C1 segment of cervical spinal cord (tissue), 14 donors: Measurements from ENCODE around the gene TP53INP2.
"Not testable (repeated sequence)": the region's sequence is repeated elsewhere in the genome, so short reads cannot be mapped to it uniquely, and the experiment has no call there.

ENCODE experiments used
- DNase-seq, 14 donors: peaks; one replicate each; lab custom pipeline; 2025; lab: John Stamatoyannopoulos, UW

The TP53INP2 gene

DNA sequence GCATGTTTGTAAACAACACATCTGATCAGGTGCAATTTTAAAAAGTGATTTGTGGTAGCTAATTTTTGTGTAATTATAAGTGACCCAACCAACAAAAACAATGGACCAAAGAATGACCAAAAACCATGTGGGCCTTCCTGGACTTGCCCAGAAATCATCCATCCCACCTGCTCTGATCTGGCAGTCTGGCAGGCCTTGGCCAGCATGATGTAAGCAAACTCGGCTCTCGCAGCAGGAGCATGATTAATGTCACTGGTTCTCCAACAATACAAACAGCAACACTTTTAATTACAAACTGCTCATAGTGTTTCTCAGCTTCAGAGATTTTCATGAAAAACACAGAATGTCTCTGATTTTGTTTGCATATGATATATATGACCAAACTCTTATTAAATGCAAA lies 16.1 kb downstream of the TP53INP2 start:
- peak in 3 of 14 donors; percentile 5 to 83 (median 47) for DNase-seq

DNA sequence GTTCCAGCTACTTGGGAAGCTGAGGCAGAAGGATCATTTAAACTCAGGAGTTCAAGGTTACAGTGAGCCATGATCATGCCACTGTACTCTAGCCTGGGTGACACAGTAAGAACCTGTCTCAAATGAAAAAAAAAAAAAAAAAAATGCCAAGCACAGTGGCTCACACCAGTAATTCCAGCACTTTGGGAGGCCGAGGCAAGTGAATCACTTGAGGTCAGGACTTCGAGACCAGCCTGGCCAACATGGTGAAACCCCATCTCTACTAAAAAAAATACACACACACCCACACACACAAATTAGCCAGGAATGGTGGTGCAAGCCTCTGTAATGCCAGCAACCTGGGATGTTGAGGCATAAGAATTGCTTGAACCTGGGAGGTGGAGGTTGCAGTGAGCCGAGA lies 18.4 kb downstream of the TP53INP2 start:
- not testable (repeated sequence) for DNase-seq

DNA sequence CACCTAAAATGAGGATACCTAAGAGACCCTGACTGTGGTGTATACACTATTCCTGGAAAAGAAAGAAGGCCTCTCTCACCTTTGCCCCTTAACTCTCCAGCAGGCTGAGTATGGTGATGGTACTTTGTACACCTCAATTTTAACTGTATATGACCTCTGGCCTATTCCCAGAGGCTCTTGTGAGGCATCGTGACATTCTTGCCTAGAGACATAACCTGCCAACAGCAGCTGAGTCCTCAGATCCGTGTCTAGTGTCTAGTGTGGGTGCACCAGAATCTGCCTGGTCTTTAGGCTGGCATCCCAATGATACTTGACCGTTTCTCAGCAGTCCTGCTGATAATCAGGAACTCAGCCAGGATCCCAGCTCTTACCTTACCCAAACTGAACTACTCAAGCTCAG lies 20.0 kb downstream of the TP53INP2 start:
- DNase-seq = no peak

DNA sequence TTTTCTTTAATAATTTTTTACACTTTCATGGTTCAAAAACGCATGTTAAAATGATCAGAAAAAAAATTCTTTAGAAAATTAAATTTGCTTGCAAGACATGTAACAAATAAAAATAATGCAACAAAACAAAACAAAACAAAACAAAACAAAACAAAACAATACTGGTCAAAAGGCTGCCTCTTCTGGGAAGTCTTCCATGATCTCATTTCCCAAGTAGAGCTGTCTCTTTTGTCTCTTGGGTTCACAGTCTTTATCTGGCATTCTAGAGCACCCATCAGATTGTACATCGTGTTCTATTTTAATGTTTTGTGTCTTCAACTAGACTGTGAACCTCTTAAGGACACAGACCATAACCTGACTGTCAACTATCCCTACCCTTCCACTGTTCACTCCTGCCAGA lies 25.3 kb downstream of the TP53INP2 start:
- DNase-seq = no peak

DNA sequence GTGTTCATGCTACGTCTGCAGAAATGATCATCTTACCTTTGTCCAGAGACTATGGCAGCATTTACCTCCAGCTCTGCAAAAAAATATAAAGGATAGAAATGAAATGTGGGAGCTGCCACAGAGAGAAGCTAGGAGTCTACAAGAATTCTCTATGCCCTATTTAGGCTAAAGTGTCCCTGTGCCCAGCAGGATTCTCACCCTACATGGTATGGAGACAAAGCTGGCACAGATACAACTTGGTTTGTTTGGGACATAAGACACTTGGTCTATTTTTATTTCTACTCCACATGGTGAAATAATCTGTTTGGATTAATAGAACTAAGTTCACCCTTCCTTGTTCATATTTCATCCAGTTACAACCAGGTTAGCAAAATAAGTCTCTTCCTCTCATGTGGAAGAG lies 28.4 kb downstream of the TP53INP2 start:
- DNase-seq = no peak

DNA sequence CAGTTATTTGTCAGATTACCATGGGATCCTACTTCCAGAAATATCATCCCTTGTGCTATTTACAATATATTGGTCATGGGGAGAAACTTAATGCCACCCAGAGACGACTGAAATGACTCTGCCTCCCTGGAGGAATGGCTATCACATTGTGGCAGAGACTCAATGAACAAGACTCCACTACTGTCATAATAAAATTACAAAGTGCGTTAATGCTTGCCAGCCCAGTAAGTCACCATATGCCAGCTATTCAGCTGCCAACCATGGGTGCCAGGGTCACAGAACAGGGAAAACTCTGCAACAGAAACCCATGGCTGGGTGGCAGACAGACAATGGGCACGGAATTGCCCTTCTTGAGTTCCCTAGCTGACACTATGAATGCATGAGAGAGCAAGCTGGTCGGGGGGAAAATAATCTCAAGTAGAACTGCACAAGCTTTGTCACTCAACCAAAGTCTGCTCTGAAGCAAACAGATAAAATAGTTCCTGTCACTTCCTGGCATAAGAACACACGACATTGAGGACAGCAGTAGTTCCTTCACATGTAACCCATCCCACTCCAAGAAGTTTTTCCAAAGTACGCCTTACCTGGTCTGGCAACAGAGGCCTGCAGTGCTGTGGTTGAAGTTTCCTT lies 32.1 kb downstream of the TP53INP2 start:
- peak in 1 of 14 donors; percentile 77 for DNase-seq

DNA sequence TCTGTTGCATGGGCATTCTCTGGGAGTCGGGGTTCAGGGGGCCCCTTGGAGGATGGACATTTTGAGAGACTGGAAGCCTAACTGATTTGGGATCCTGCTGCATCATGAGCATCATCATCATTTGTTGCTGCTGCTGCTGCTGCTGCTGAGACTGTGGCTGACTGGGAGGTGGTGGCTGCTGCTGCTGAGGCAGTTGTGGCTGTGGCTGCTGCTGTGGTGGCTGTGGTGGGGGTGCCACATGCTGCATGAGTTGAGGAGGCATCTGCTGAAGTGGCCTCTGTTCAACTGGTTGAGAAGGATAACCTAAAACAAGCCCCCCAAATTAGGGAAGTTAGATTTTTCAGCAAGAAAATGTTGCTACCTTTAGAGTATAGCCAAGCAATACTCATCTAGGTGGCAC lies 38.9 kb downstream of the TP53INP2 start:
- DNase-seq = no peak

DNA sequence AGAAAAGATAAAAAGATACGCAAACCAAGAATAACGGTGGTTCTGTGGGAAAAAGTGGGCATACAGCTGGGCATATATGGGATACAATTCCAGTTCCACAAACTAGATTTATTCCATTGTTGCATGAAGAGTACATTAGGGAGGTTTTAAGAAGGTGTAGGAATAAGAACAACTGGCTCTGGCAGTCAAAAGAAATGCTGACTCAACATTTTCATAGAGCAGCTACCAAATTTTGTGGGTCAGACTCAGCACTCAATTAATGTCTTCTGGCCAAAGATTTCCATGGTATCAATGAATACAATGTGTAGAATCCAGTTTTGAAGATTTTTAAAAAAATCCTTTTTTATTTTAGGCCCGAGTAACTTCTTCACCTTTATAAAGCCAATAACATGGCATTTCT lies 40.2 kb downstream of the TP53INP2 start:
- no peak for DNase-seq

DNA sequence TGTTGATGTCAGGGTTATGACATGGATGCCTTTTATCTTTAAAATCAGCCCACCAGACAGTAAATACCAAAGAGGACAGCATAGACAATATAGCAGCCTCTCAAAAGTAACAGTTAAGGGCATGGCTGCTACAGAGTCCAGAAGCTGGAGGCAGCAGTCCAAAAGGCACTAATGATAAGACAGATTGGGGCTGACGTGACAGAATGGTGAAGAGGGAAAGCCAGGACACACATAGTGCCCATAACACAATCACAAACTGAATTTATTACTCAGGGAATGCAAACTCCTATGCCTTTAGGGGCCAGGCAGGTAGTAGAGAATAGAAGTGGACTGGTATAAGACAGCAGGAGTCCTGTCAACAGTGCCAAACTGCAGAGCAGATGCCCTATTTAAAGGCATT lies 40.7 kb downstream of the TP53INP2 start:
- peak in 1 of 14 donors; percentile 8 for DNase-seq

DNA sequence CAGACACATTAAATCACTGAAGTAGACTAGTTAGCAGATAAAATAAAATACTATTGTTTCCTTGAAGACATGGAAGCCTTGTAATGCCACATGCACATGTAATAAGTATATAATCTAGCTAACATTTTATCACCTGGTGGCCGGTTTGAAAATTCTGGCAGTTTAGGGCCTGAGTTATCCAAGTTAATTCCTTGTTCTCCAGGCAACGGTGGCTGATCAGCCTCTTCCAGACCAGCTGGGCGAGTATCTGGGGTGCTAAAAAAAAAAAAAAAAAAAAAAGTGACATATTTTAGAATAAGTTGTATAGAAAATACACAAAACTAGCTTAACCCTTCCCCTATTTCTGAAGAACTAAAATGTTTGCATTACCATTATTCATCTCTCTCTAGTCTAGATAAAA lies 42.5 kb downstream of the TP53INP2 start:
- DNase-seq = no peak

DNA sequence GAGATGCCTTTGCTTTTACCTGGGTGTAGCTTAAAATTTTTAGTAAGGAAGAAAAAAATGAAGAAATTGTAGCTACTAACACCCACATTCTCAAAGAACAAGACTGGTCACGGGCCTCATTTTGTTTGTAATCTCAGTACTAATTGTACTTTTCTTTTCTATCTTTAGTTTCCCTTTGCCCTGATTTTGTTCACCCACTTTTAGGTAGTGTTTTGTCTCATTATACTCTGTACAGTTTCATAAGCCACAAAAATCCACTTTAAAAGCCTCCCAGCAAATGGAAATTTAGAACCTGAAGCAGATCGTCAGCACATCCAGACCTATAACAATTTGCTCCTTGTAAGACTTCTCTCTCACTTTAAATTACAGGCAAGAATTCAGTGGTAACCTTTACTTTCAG lies 43.3 kb downstream of the TP53INP2 start:
- no peak for DNase-seq

DNA sequence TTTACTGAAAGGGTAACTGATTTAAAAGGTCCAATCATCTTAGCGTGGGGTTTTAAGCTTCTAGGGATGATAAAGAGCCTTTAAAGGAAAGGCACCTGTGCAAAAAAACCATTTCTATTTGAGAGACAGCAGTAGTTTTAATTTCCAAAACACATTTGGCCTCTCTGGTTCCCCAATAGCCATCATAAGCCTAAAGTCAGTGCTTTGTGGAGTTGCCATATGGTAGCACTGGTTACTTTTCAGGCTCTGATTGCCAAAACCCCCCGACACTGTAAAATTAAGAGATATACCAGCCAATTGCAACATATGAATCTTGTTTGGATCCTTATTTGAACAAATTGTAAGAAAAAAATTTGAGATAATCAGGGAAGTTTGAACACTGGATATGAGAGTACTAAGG lies 44.6 kb downstream of the TP53INP2 start:
- DNase-seq = no peak

DNA sequence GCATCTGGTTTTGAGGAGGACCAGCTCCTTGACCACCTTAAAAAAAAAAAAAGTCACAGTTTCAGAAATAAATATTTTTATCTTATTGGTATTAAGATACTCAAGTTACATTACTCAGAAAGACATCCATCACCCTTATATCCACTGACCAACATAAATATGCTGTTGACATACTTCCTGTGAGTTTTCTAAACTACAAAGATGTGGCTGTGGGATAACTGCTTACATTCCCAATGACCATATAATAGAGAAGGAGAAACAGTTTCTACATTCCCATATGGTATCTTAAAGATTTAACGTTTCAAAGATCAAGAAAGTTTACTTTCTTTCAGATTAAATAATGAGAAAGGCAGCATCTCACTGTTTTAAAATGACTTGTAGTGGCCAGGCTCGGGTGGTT lies 46.3 kb downstream of the TP53INP2 start:
- DNase-seq = no peak

DNA sequence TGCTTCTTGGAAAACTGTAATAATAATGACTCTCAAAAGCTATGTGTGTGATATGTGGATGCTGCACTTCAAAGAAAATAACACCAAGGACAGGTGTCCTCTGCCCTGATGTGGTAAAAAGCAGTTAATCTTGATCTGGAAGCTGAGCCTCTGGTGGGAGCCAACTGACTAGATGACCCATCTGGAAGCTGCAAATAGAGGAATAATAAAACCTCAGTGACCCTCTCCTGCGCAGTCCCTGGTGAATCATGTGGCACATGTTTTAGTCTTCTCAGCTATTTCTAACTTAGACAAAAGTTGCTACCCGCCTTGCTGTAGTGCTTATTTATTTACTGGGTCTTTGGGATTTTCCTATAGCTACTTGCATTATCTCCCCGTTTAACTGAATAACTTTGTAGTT lies 47.3 kb downstream of the TP53INP2 start:
- DNase-seq = no peak

DNA sequence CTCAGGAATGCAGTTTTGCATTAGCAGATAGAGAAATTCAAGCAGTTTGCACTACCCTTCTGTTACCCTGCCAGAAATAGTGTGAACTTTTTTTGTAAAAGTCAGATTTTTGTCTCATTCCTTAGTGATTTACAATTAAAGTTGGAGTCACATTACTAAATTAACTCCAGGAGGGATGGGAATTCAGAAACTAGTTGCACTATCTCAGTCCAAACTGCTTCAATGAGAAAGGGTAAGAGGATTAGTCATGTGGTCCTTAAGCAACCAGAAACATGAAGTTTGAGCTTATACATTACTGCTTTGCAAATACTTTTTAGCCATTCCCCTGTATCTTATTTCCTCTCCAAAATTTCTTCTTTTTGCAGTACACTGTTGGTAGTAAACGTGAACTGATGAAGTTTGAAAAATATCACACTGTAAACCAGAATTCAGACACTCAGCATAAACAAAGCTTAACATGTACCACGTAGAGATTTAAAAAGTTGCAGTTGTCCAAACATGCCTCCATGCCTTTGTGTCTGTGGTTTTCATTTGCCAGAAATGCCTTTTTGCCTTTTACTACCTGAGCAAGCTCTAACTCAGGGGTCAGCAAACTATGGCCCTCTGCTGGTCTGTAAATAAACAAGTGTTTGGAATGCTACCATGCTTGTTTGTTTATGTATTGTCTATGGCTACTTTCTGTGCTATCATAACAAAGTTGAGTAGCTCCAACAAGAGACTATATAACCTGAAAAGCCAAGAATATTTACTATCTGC lies 49.7 kb downstream of the TP53INP2 start:
- DNase-seq = no peak

DNA sequence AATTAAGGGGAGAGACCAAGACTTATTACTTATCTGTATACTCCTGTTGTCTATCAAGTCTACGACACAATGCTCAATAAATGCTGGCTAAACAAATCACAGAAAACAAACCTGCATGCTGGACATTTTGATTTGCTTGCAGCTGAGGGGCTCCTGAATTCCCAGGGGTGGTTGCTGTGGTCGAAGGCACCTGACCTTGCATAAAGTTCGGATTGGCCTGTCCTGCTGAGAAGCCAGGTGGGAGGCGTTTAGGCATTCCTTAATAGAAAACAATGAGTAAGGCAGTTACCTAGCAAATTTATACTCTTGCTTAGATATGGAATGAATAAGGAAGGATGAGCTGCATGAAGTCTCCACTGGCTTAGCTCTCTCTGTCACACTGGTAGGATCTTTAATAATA lies 50.5 kb downstream of the TP53INP2 start:
- no peak for DNase-seq

DNA sequence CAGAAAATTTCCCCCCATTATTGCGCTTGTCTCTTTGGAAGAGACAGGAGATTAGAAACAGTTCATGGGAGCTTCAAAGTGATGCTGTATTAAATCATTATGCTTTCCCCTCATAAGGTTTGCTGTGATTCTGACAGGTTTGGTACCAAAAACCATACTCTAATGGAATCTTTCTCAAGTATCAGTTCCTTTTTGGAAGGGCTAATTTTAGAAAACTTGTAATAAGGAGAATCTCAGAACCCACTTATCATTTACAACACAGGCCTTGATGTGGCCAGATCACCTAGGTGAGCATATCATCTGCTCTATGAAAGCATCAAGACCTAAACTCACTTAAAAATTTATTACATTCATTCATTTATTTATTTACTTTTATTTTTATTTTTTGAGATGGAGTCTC lies 51.2 kb downstream of the TP53INP2 start:
- no peak for DNase-seq

DNA sequence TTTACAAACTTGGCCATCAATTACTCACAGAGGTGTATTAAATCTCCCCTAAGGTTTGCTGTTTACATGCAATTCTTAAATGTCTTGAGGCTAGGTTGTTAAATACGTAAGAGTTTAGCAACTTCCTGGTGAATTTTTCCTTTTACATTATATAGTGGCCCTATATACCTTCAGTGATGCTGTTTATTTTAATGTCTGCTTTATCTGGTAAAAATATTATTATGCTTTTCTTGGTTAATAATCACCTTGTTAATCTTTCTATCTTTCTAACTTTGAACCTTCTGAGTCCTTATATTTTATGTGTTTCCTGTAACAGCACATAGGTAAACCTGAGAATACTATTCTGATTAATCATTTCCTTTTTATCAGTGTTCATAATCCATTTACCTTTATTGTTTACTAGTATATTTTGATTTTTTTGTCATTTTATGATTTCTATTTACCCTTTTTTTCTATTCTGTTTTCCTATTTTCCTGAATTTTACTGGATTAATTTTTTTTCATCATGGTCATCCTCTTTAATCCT lies 57.9 kb downstream of the TP53INP2 start:
- no peak for DNase-seq
